Epithelial cell of prostate (primary cell): ENCODE measurements around the gene ERRFI1.

Source experiments
- DNase-seq: peaks from one replicate; pipeline ENCODE4 v3.0.0-alpha.2; 2011; ENCODE audit warnings: low read depth, low spot score
- H3K27ac ChIP-seq: fragments of 450-650 bp; 2 replicates; pipeline ENCODE4 v1.5.1; 2017; ENCODE audit warnings: mild to moderate bottlenecking

Gene ERRFI1

GRCh38 chr1:8046391-8046790 lies 20.3 kb upstream of the ERRFI1 start:
- peak overlapping the region; percentile 98 for H3K27ac ChIP-seq
- no peak for DNase-seq

- no peak overlapping the region for H3K27ac ChIP-seq
- no peak for DNase-seq
Observed at GRCh38 chr1:8043621-8044020, 17.5 kb upstream of the ERRFI1 start.

GRCh38 chr1:8042134-8042533 lies 16.0 kb upstream of the ERRFI1 start:
- DNase-seq = no peak
- no peak overlapping the region for H3K27ac ChIP-seq

- peak overlapping the region; percentile 64 for H3K27ac ChIP-seq
- DNase-seq = peak; percentile 92
Observed at GRCh38 chr1:8040586-8040985, 14.5 kb upstream of the ERRFI1 start.

GRCh38 chr1:8039071-8039470 lies 13.0 kb upstream of the ERRFI1 start:
- DNase-seq = no peak
- no peak overlapping the region for H3K27ac ChIP-seq

GRCh38 chr1:8035289-8035688 lies 9.2 kb upstream of the ERRFI1 start:
- DNase-seq = no peak
- H3K27ac ChIP-seq = no peak overlapping the region

GRCh38 chr1:8033322-8033721 lies 7.2 kb upstream of the ERRFI1 start:
- no peak for DNase-seq
- no peak overlapping the region for H3K27ac ChIP-seq

GRCh38 chr1:8032366-8032910 lies 6.3 kb upstream of the ERRFI1 start:
- no peak for DNase-seq
- peak overlapping the region; percentile 6 for H3K27ac ChIP-seq

- no peak for DNase-seq
- no peak overlapping the region for H3K27ac ChIP-seq
Observed at GRCh38 chr1:8031176-8031785, 5.2 kb upstream of the ERRFI1 start.

- DNase-seq = no peak
- H3K27ac ChIP-seq = peak overlapping the region; percentile 96
Observed at GRCh38 chr1:8028571-8028910, 2.4 kb upstream of the ERRFI1 start.

- H3K27ac ChIP-seq = peak overlapping the region; percentile 96
- DNase-seq = no peak
Observed at GRCh38 chr1:8027748-8028570, 1.9 kb upstream of the ERRFI1 start.

GRCh38 chr1:8026976-8027747 lies 1.1 kb upstream of the ERRFI1 start:
- DNase-seq = no peak
- H3K27ac ChIP-seq = peak overlapping the region; percentile 96

- DNase-seq = no peak
- H3K27ac ChIP-seq = peak overlapping the region; percentile 96
Observed at GRCh38 chr1:8025671-8026144, 401 bp downstream of the ERRFI1 start.

- no peak for DNase-seq
- peak overlapping the region; percentile 96 for H3K27ac ChIP-seq
Observed at GRCh38 chr1:8025061-8025670, 943 bp downstream of the ERRFI1 start.

GRCh38 chr1:8024329-8024728 lies 1.8 kb downstream of the ERRFI1 start:
- no peak for DNase-seq
- H3K27ac ChIP-seq = peak overlapping the region; percentile 96

- H3K27ac ChIP-seq = peak overlapping the region; percentile 96
- DNase-seq = no peak
Observed at GRCh38 chr1:8023995-8024313, 2.2 kb downstream of the ERRFI1 start.

- DNase-seq = no peak
- H3K27ac ChIP-seq = peak overlapping the region; percentile 96
Observed at GRCh38 chr1:8023287-8023994, 2.7 kb downstream of the ERRFI1 start.

GRCh38 chr1:8022395-8023286 lies 3.5 kb downstream of the ERRFI1 start:
- no peak for DNase-seq
- peak overlapping the region; percentile 96 for H3K27ac ChIP-seq
